Naive thymus-derived CD4-positive, alpha-beta T cell (primary cell): ENCODE measurements around the gene PRKCA. TPM values are rescaled to one million over a fixed set of nuclear protein-coding genes. Genes with fewer than 3 reads are reported as not detected.

Experiments used
- ATAC-seq: fragments of 150-1000 bp; cut with Tn5 transposase; 2 replicates; pipeline ENCODE4 v1.10.0; 2021; ENCODE audit warnings: mild to moderate bottlenecking, moderate library complexity
- CTCF ChIA-PET: fragments of 350-600 bp; sonication (Branson Sonifier 250); formaldehyde crosslinking; loops from one replicate; lab custom pipeline; 2021; ENCODE audit warnings: antibody characterized with exemption; lab: Charles Lee
- POLR2A ChIA-PET: fragments of 350-600 bp; sonication (Branson Sonifier 250); formaldehyde crosslinking; loops from one replicate; lab custom pipeline; 2021; ENCODE audit warnings: antibody characterized with exemption, inconsistent platforms; lab: Charles Lee
- DNase-seq, 9 donors: peaks; one replicate each; pipeline versions ENCODE4 v3.0.0 to v3.0.0-alpha.2; 2020 to 2022; ENCODE audit warnings: mixed read lengths in 1 of 9
- H3K27ac ChIP-seq: one replicate; pipeline ENCODE4 v1.7.0; 2013; ENCODE audit warnings: mild to moderate bottlenecking, low read depth, low read length, moderate library complexity
- H3K27me3 ChIP-seq, 2 donors: one replicate each; pipeline ENCODE4 v1.7.0; 2013; ENCODE audit warnings: low read length in 2 of 2, mild to moderate bottlenecking in 2 of 2, moderate library complexity in 2 of 2; ENCODE audit not compliant: control insufficient read depth in 2 of 2, insufficient read depth in 2 of 2
- H3K36me3 ChIP-seq, 3 experiments: 1 replicate in 2 of 3; 2 replicates in 1 of 3; pipeline ENCODE4 v1.7.0; 2013; ENCODE audit warnings: low read length in 3 of 3, mild to moderate bottlenecking in 3 of 3, moderate library complexity in 1 of 3; ENCODE audit not compliant: insufficient read depth in 3 of 3, control insufficient read depth in 2 of 3
- H3K4me1 ChIP-seq, 2 donors: one replicate each; pipeline ENCODE4 v1.7.0; 2013; ENCODE audit warnings: low read length in 2 of 2, mild to moderate bottlenecking in 2 of 2, moderate library complexity in 1 of 2; ENCODE audit not compliant: control insufficient read depth in 2 of 2, insufficient read depth in 2 of 2
- H3K4me3 ChIP-seq: 2 replicates; pipeline ENCODE4 v1.7.0; 2013; ENCODE audit warnings: mild to moderate bottlenecking, low read length
- H3K9me3 ChIP-seq, 3 experiments: 1 replicate in 2 of 3; 2 replicates in 1 of 3; pipeline ENCODE4 v1.7.0; 2013; ENCODE audit warnings: low read length in 3 of 3; ENCODE audit not compliant: control insufficient read depth in 2 of 3
- H3K27ac Mint-ChIP-seq, 9 donors: one replicate each; pipeline ENCODE4 v1.8.0; 2020 to 2022; ENCODE audit warnings: mixed read lengths in 9 of 9, mild to moderate bottlenecking in 8 of 9, moderate library complexity in 5 of 9, inconsistent platforms in 2 of 9
- H3K27me3 Mint-ChIP-seq, 5 donors: one replicate each; pipeline ENCODE4 v1.8.0; 2021 to 2022; ENCODE audit warnings: mixed read lengths in 5 of 5, mild to moderate bottlenecking in 1 of 5
- H3K36me3 Mint-ChIP-seq, 5 donors: one replicate each; pipeline ENCODE4 v1.8.0; 2020 to 2022; ENCODE audit warnings: mixed read lengths in 5 of 5, mild to moderate bottlenecking in 3 of 5, inconsistent platforms in 1 of 5
- H3K4me1 Mint-ChIP-seq, 7 donors: one replicate each; pipeline ENCODE4 v1.8.0; 2020 to 2022; ENCODE audit warnings: mixed read lengths in 7 of 7, mild to moderate bottlenecking in 3 of 7, inconsistent platforms in 1 of 7
- H3K4me3 Mint-ChIP-seq, 10 donors: one replicate each; pipeline ENCODE4 v1.8.0; 2020 to 2022; ENCODE audit warnings: mild to moderate bottlenecking in 10 of 10, mixed read lengths in 10 of 10, moderate library complexity in 6 of 10, inconsistent platforms in 2 of 10
- H3K9me3 Mint-ChIP-seq, 11 donors: one replicate each; pipeline ENCODE4 v1.8.0; 2020 to 2022; ENCODE audit warnings: mixed read lengths in 11 of 11, mild to moderate bottlenecking in 4 of 11, inconsistent platforms in 1 of 11, moderate library complexity in 1 of 11
- intact Hi-C, 2 donors: fragments of 100-400 bp; cut with micrococcal nuclease; formaldehyde crosslinking; loops; one replicate each; pipeline ENCODE4 v1.15.1; 2023
- polyA plus RNA-seq, 2 donors: library from polyadenylated mRNA; unstranded; fragments of 300-500 nt; fragmentation: Illumina TruSeq; gene quantifications; one replicate each; pipeline ENCODE4 v1.2.3, GENCODE V29; 2021
- total RNA-seq, 6 experiments: library from RNA in 5 of 6; stranded (reverse) in 5 of 6; gene quantifications; 1 replicate in 5 of 6; 2 replicates in 1 of 6; pipeline ENCODE4 v1.2.3 and lab custom pipeline; 2021 to 2026

Gene PRKCA
- total and polyA plus RNA-seq, 7 experiments from 2014 or later = 4.1 to 186 (median 122) TPM

DNA sequence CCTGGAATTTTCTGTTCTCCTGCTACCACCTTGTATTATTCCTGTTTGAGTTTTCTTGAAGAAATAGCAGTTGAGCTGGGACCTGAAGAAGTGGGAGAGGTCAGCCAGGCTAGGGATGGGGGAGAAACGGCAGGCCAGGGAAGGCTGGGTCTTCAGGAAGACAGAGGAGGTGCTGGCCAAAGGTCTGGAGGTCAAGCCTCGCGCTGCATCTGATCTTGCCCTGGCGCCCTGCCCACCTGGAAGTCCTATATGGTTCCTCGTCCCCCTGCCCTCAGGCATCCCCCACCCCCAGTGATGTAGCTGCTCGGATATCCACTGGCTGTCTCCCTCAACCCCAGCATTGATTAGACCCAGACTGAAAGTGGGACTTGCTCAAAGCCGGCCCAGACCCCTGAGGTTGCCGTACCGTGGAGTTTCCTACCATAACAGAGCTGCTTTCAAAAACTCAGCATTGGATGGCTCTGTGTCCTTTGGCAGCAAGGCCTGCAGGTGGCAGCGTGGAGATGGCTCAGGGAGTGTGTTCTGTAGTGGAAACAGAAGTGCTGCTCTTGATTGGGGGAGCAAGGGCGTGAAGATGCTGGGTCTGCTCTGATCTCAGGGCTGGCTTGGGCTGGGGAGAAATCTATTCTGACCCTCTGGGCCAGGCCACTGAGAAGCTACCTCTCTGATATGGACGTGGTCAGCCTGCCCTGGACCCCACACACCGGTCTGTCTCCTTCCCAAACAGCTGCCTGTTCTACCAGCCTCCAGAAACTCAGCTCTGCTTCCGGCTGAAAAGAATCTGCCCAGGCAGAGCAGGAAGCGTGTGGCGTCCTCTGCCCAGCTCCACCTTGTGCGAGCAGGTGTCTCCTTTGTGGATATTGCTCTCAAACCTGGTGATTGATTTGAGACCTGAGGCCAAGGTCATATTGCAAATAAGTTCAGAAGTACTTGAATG, 425.5 kb downstream of the PRKCA start:
- intact Hi-C loops = loop anchor here in 1 of 2 donors (1.0 kb wide), 1 partner anchor 178 kb away; no protein-coding TSS in a partner anchor

GRCh38 chr17:66730461-66730923, 428.1 kb downstream of the PRKCA start:
- H3K4me3 Mint-ChIP-seq = no peak overlapping the region
- H3K9me3 ChIP-seq = no peaks in the 10 kb centered on the region
- ATAC-seq = no peak
- H3K27ac ChIP-seq = no peak overlapping the region
- H3K9me3 Mint-ChIP-seq = peaks cover 0 to 8% (median 0%) of the 10 kb centered on the region in 11 donors
- ChIA-PET POLR2A (no interaction called here), CTCF (no interaction called here)
- intact Hi-C loops = no loop called here
- H3K4me3 ChIP-seq = no peak overlapping the region
- H3K27ac Mint-ChIP-seq = peak overlapping the region in 3 of 9 donors; percentile 10 to 49 (median 31)
- peaks cover 0 to 43% (median 17%) of the 10 kb centered on the region in 5 donors for H3K36me3 Mint-ChIP-seq
- no peaks in the 10 kb centered on the region for H3K27me3 ChIP-seq
- no peak for DNase-seq
- H3K4me1 ChIP-seq = no peaks in the 10 kb centered on the region
- H3K27me3 Mint-ChIP-seq = no peaks in the 10 kb centered on the region
- H3K36me3 ChIP-seq = peaks cover 0 to 40% (median 12%) of the 10 kb centered on the region in 3 experiments
- peaks cover 2 to 19% (median 8%) of the 10 kb centered on the region in 7 donors for H3K4me1 Mint-ChIP-seq

More for the DNA sequence above, 425.5 kb downstream of the PRKCA start:
- Mint-ChIP-seq H3K4me3 (peak overlapping the region in 1 of 10 donors; percentile 25), H3K9me3 (peaks cover 0 to 12% (median 0%) of the 10 kb centered on the region in 11 donors), H3K27me3 (no peaks in the 10 kb centered on the region), H3K4me1 (peaks cover 7 to 33% (median 20%) of the 10 kb centered on the region in 7 donors), H3K36me3 (peaks cover 0 to 20% (median 10%) of the 10 kb centered on the region in 5 donors), H3K27ac (peak overlapping the region in 7 of 9 donors; percentile 6 to 76 (median 48))
- ChIA-PET CTCF (interaction anchor here (0.6 kb wide), 2 partner anchors 66 to 135 kb away, joined by 4 to 5 read pairs; no protein-coding TSS in a partner anchor), POLR2A (no interaction called here)
- Histone ChIP-seq H3K9me3 (no peaks in the 10 kb centered on the region), H3K36me3 (peaks cover 0 to 18% (median 5%) of the 10 kb centered on the region in 3 experiments), H3K27ac (no peak overlapping the region), H3K4me1 (no peaks in the 10 kb centered on the region), H3K4me3 (no peak overlapping the region), H3K27me3 (no peaks in the 10 kb centered on the region)
- peak; percentile 66 for ATAC-seq
- DNase-seq = peak in 5 of 9 donors; percentile 10 to 36 (median 20)

DNA sequence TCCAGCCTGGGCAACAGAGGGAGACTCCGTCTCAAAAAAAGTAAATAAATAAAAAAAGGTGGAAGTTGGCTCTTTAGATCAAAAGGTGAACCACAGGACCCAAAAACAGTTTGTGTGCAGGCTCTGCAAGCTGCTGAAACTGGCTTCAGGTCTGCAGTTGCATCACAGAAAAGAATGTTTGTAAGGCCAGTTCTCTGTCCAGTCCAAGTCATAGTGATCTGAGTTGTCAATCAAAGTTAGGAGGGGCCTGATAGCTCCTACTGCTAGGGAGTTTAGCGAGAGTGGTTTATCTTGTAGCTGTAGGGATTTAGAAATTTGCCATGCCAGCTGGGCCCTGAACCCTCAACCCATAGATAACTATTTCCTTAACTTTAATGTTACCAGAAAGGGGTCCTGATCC, 431.3 kb downstream of the PRKCA start:
- Histone ChIP-seq H3K36me3 (peaks cover 0 to 70% (median 24%) of the 10 kb centered on the region in 3 experiments), H3K4me1 (no peaks in the 10 kb centered on the region), H3K27me3 (no peaks in the 10 kb centered on the region), H3K27ac (no peak overlapping the region), H3K4me3 (no peak overlapping the region), H3K9me3 (no peaks in the 10 kb centered on the region)
- intact Hi-C loops = no loop called here
- H3K4me3 Mint-ChIP-seq = no peak overlapping the region
- DNase-seq = no peak
- CTCF ChIA-PET = no interaction called here
- no peaks in the 10 kb centered on the region for H3K27me3 Mint-ChIP-seq
- no peak for ATAC-seq
- POLR2A ChIA-PET = no interaction called here
- H3K9me3 Mint-ChIP-seq = no peaks in the 10 kb centered on the region
- H3K4me1 Mint-ChIP-seq = peaks cover 0 to 17% (median 0%) of the 10 kb centered on the region in 7 donors
- H3K36me3 Mint-ChIP-seq = peaks cover 0 to 54% (median 27%) of the 10 kb centered on the region in 5 donors
- H3K27ac Mint-ChIP-seq = peak overlapping the region in 5 of 9 donors; percentile 8 to 81 (median 28)

DNA sequence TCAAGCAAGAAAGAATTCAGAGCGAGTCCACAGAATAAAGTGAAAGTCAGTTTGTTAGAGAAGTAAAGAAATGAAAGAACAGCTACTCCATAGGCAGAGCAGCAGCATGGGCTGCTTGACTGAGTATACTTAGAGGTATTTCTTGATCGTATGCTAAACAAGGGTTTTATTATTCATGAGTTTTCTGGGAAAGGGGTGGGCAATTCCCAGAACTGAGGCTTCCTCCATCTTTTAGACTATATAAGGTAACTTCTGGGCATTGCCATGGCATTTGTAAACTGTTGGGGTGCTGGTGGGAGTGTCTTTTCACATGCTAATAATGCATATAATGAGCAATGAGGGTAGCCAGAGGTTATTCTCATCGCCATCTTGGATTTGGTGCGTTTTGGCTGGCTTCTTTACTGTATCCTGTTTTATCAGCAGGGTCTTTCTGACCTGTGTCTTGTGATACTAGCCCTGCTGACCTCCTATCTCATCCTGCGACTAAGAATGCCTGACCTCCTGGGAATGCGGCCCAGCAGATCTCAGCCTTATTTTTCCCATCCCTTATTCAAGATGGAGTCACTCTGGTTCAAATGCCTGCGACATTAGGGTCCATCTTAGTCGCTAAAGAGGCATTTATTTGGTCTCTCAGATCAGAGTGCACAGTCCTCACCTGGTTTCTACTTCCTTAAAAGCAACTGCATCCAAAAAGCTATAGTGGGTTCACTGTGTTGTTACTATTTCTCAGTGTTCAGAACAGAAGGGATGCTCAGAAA, 432.0 kb downstream of the PRKCA start:
- Histone ChIP-seq H3K27me3 (no peaks in the 10 kb centered on the region), H3K4me1 (no peaks in the 10 kb centered on the region), H3K9me3 (no peaks in the 10 kb centered on the region), H3K27ac (no peak overlapping the region), H3K4me3 (no peak overlapping the region), H3K36me3 (peaks cover 0 to 76% (median 24%) of the 10 kb centered on the region in 3 experiments)
- peaks cover 0 to 17% (median 0%) of the 10 kb centered on the region in 7 donors for H3K4me1 Mint-ChIP-seq
- no peak for DNase-seq
- no peaks in the 10 kb centered on the region for H3K9me3 Mint-ChIP-seq
- ChIA-PET CTCF (no interaction called here), POLR2A (no interaction called here)
- no peaks in the 10 kb centered on the region for H3K27me3 Mint-ChIP-seq
- peaks cover 0 to 56% (median 27%) of the 10 kb centered on the region in 5 donors for H3K36me3 Mint-ChIP-seq
- H3K27ac Mint-ChIP-seq = peak overlapping the region in 6 of 9 donors; percentile 2 to 81 (median 22)
- ATAC-seq = no peak
- intact Hi-C loops = no loop called here
- H3K4me3 Mint-ChIP-seq = no peak overlapping the region

DNA sequence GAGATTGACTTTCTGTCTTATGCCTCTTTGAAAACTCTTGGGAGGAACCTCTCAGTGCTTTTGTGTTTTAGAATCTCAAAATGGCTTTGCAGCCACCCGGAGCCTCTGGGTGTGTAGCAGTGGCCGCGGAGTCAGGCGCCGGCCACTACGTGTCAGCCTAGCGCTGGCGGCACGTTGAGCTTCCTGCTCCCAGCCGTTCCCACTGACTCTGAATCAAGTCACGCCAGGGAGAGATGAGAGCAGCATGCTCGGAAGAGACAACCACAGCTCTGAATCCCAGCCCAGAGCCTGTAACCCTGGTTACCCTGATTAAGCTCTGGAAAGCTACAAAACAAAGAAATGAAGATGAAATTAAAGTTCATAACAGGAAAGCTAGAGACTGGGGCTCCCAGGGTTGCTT, 435.1 kb downstream of the PRKCA start:
- POLR2A ChIA-PET = no interaction called here
- intact Hi-C loops = no loop called here
- DNase-seq (no peak), ATAC-seq (no peak)
- Mint-ChIP-seq H3K4me3 (no peak overlapping the region), H3K9me3 (no peaks in the 10 kb centered on the region), H3K27ac (peak overlapping the region in 1 of 9 donors; percentile 51), H3K36me3 (peaks cover 0 to 72% (median 29%) of the 10 kb centered on the region in 5 donors), H3K4me1 (peaks cover 0 to 5% (median 0%) of the 10 kb centered on the region in 7 donors), H3K27me3 (no peaks in the 10 kb centered on the region)
- no peaks in the 10 kb centered on the region for H3K4me1 ChIP-seq
- H3K36me3 ChIP-seq = peaks cover 0 to 94% (median 25%) of the 10 kb centered on the region in 3 experiments
- CTCF ChIA-PET = interaction anchor here (0.9 kb wide), 2 partner anchors 8 to 11 kb away, joined by 3 to 4 read pairs; no protein-coding TSS in a partner anchor
- H3K27ac ChIP-seq = no peak overlapping the region
- no peaks in the 10 kb centered on the region for H3K27me3 ChIP-seq
- H3K4me3 ChIP-seq = no peak overlapping the region
- H3K9me3 ChIP-seq = no peaks in the 10 kb centered on the region

DNA sequence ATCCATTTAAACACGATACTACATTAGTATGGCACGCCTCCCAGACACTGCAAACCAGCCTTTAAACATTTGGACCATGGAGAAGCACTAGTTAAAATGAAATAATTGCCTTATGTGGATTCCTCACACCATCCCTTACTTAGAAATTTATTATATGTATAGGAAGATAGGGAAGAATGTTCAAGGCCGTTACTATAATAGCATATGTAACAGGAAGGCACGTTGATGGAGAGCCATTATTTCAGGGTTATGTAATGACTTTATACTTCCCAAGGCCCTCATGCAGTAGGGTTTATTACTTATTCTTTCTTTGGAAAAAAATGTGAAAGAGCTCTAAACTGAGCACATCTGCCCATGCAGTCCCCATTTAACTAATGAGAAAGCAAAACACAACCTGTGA, 435.9 kb downstream of the PRKCA start:
- ChIA-PET CTCF (interaction anchor here (0.9 kb wide), 1 partner anchor 9 kb away, joined by 3 read pairs; no protein-coding TSS in a partner anchor), POLR2A (no interaction called here)
- H3K27me3 ChIP-seq = no peaks in the 10 kb centered on the region
- Mint-ChIP-seq H3K27me3 (no peaks in the 10 kb centered on the region), H3K36me3 (peaks cover 0 to 75% (median 29%) of the 10 kb centered on the region in 5 donors), H3K27ac (no peak overlapping the region), H3K9me3 (no peaks in the 10 kb centered on the region), H3K4me3 (no peak overlapping the region), H3K4me1 (peaks cover 0 to 3% (median 0%) of the 10 kb centered on the region in 7 donors)
- H3K27ac ChIP-seq = no peak overlapping the region
- ATAC-seq (no peak), DNase-seq (no peak)
- no peak overlapping the region for H3K4me3 ChIP-seq
- no peaks in the 10 kb centered on the region for H3K4me1 ChIP-seq
- H3K9me3 ChIP-seq = no peaks in the 10 kb centered on the region
- peaks cover 0 to 93% (median 26%) of the 10 kb centered on the region in 3 experiments for H3K36me3 ChIP-seq
- intact Hi-C loops = no loop called here
